Testis (tissue), 2 donors: Measurements from ENCODE around the gene PDS5B.

Experiments used
- POLR2A ChIP-seq: fragments of 450-650 bp; IDR thresholded peaks from one replicate; pipeline ENCODE4 v1.6.1; 2017; ENCODE audit warnings: antibody characterized with exemption, mild to moderate bottlenecking, moderate library complexity
- TF ChIP-seq, protein P1 (sequence below), 3 experiments: fragments of 450-650 bp in 2 of 3; fragments of 200-600 bp in 1 of 3; sonication (generic) in 1 of 3; IDR thresholded peaks; one replicate each; pipeline ENCODE4 v1.5.1; 2016 to 2019; ENCODE audit warnings: antibody characterized with exemption in 3 of 3, mild to moderate bottlenecking in 2 of 3, moderate library complexity in 1 of 3

DNA sequence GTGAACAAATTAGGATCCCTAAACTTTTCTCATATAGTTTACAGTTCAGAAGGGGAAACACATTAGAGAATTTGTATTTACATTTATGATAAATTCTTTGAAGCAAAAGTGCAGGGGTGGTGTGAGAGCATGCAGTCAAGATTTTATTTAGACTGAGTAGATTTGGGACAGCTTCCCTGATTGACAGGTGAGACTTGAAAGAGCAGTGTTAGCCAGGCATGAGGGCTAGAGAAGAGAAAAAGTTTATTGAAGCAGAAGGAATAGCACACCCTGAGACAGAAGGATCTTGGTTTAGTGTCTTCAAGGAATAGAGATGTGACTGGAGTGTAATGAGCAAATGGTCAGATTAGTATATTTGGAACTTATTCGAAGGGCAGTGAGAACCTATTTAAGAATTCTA is 50.5 kb downstream of the PDS5B start:
- TF ChIP-seq, protein P1, sequence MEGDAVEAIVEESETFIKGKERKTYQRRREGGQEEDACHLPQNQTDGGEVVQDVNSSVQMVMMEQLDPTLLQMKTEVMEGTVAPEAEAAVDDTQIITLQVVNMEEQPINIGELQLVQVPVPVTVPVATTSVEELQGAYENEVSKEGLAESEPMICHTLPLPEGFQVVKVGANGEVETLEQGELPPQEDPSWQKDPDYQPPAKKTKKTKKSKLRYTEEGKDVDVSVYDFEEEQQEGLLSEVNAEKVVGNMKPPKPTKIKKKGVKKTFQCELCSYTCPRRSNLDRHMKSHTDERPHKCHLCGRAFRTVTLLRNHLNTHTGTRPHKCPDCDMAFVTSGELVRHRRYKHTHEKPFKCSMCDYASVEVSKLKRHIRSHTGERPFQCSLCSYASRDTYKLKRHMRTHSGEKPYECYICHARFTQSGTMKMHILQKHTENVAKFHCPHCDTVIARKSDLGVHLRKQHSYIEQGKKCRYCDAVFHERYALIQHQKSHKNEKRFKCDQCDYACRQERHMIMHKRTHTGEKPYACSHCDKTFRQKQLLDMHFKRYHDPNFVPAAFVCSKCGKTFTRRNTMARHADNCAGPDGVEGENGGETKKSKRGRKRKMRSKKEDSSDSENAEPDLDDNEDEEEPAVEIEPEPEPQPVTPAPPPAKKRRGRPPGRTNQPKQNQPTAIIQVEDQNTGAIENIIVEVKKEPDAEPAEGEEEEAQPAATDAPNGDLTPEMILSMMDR (IDR thresholded peaks at IDR 0.05), result no peak
- TF ChIP-seq POLR2A, result no peak
